GM21515 (cell line): ENCODE data around the gene NTSR2.

Experiments
- ATAC-seq: cut with Tn5 transposase; IDR thresholded peaks from one replicate; pipeline ENCODE4 v1.9.1; 2021; ENCODE audit not compliant: unreplicated experiment

NTSR2 gene

DNA sequence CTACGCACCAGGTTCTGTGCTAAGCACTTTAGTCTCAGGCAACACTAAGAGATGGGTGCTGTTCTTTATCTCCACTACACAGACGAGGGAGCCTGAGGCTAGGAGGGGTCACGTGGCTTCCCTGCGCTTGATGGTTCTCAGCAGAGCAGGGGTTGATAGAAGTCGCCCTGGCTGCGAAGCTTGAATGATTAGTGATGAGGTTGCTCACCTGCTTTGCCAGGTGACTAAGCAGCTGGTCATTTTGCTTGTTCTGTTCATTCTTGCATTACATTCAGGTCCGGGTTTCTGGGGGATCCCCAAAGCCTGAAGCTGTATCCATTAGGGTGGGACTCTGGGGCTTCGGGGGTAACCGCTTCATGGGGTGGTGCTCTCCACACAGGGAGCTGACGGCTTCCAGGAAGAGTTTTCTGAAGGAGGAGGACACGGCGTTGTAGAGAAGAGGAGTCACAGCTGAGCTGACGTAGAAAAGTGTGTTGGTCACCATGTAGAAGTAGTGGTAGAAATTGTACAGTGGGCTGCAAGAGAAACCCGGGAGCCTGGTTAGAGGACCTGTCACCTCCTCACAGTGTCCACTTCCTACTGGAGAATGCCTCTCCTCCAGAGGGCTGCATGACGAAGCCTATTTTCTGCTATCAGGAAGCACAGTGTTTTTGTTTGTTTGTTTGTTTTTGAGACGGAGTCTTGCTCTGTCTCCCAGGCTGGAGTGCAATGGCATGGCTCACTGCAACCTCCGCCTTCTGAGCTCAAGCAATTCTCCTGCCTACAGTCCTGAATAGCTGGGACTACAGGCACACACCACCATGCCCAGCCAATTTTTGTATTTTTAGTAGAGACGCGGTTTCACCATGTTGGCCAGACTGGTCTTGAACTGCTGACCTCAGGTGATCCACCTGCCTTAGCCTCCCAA lies 11.5 kb downstream of the NTSR2 start:
- ATAC-seq: no peak

DNA sequence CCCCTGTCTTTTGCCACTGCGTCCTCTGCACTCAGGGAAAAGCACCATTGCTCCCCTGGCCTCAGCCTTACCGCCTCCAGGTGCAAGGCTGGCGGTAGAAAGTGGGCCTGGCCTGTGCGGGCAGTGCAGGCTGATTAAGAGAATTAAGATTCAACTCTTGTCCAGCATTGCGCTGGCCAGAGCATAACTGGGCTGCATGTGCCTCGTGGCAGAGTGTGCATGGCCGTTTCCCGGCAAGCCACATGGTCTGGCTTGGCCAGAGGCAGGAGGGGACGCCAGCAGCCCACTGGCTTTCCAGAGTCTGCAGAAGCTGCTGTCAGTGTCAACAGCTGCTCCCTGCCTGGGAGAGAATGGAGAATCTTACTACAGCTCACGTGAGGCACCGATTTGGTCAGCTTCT lies 12.3 kb downstream of the NTSR2 start:
- no peak for ATAC-seq

DNA sequence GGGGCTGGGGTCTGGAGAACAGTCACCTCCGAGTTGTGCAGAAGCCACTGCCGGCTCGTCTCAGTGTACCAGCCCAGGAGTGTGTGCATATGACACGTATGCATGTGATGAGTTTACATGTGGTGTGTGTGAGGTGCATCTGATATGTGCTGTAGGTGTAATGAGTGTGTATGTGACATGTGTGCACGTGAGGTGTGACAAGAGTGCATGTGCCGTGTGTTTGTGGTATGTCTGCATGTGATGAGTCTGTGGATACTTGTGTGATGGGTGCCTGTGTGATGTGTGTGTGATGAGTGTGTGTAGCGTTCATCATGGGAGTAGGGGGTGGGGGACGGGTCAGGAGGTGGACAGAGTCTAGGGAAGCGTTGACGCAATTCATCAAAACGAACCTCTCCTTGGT lies 12.8 kb downstream of the NTSR2 start:
- no peak for ATAC-seq

DNA sequence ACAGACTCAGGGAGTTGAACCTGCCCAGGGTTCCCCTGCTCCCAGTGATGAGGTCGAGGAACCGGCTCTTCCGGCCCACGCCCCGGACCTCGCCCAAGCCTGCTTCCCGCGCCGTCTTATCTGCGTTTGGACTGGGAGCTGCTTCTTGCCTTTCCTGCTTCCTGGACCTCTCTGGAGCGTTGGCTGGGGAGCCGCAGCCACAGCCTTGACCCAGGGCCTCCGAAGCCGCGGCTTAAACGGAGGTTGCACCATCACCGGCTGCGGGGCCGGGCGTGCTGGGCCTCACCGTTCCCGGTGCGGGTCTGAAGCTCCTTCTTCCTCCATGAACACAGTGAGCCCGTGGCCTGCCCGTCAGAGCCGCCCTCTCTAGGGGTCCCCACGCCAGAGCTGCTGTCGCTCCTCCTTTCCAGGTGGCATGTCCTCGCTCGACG lies 13.3 kb downstream of the NTSR2 start:
- ATAC-seq: no peak

DNA sequence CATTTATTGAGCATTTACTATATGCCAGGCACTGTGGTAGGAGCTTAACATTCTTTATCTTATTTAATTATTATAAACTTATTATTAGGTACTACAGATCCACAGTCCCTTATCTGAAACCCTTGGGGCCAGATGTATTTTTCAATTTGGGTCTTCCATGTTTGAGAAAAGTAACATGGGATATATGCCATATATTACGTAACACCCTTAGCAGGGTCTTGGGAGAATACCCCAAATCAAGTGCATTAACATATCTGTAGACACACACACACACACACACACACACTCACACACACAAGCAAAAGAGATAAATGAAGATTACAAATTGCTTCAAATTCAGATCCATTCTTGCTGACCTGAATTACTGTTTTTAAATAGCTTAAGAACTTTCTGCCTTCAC lies 13.7 kb downstream of the NTSR2 start:
- ATAC-seq: no peak

DNA sequence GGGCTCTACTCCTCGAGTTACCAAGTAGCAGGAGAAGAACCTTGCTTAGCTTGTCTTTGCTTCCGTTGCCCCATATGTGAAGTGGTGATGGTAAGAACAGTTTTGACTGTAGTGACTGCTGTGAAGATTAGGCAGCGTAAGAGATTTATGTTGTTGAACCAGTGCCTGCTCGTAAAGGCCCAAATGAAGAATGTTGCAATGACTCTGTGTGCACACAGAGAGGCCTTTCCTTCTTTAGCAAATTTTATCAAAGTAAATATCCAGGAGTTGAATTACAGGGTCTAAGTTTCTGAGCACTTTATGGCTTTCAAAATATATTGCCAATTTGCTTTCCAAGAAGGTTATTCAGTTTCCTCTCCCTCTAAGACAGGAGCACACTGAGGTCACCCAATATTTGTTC lies 14.5 kb downstream of the NTSR2 start:
- ATAC-seq: no peak

DNA sequence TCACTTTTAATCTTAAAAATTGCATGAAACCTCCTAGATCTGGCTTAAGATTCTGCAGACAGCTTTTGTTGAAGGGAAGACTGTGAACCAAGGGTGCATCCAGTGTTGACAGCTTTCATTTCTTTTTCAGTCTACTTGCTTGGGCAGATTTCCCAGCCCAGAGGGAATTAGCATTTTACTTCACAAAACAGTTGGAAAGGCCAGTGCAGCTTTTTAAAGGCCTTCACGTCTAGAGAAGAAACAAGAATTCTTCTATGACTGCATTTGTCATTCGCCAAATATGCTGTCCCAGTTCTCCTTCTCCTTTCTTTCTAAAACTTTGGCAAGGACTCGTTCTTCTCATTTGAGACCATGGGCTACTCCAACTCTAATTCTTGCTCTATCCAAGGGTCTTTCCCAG lies 17.4 kb downstream of the NTSR2 start:
- ATAC-seq: no peak

DNA sequence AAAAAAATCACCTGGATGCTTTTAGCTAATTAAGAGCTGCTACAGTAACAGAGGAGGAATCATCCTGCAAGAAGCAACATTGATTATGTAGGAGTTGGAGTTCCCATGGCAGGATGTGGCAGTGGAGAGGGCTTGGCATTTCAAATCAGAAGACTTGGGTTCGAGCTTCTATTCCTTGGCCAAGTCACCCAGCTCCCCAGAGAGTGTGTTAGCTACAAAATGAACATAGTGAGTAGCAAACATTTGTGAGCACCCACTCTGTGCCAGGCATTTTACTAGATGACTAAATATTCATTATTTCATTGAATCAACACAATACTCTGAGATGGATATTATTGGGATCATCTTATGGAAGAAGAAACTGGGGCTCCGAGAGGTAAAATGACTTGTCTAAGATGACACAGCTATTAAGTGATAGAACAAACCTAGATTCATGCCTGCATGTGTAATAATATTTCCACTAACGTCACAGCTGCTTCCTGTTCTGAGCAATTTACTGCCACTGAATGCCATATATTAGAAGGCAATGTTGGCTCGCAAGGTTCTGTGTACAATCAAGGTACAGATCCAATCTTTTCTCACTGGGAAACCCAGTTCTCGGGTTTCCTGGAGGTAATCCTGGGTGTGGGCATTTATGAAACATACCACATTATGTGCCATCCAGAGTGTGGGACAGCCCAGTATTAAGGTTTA lies 18.0 kb downstream of the NTSR2 start:
- no peak for ATAC-seq

DNA sequence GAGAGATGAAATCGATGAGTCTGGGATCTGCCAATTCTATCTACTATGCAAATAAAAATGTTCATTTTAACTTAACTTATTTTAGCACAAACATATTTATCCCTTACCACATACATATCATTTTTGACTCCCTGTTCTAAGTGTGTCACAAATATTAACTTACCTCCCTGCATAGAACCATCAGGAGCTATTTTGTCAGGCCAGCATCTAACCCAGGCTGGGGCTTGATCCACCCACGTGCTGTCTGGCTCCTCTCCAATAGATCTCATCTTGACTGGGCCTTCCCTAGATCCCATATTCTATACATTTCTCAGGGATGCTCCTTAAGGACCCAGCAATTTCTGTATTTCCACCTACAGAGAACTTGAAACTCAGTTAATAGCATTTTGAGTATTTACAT lies 20.9 kb downstream of the NTSR2 start:
- no peak for ATAC-seq

DNA sequence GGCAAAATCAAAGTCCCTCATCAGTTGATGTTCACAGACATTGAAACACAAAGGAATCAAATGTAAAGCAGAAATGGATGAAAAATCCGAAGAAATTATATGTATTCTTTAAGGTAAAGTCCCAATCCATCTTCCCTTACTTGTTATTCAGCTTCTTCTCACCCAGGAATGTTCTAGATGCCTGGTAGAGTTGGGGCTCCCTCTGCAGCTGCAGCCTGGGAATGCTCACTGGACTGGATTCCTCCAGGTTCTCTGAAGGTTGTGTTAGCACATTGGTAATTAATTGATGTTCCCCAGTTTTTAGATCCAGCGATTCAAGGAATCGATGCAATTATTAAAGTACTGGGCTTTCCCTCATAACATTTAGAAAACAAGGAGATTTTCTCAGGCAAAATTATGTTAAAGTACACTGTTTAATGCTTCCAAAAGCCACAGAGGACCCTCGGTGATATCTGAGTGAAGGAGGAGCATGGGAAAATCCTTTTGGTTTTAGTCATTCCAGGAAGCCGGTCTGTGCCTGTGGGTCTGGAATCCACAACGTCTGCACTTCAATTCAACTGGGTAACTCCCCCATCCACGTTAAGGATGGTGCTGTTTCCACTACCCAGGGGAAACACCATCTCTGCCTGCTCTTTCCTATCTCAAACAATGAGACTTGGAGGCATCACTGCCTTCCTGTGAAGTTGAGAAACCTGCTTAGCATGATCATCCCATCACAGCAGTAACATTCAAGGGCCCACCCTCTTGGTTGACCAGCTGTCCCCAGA lies 22.0 kb downstream of the NTSR2 start:
- no peak for ATAC-seq

DNA sequence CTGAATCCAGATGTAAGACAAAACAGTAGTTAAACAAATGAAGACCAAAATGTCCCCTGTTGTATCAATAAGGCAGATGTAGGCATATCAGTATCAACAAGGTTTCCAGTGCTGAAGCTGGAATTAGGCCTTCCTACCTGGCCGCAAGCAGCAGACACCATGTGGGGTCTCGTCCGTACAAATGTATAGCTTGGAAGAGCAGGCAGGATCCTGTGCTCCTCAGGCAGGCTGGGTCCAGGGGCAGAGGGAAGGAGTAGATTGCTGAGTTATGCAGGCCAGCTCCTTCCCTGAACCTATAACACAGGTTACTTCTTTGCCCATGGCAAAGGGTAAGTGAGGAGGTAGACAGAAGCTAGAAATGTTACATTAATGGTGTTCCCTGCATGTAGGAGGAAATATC lies 23.5 kb downstream of the NTSR2 start:
- no peak for ATAC-seq

DNA sequence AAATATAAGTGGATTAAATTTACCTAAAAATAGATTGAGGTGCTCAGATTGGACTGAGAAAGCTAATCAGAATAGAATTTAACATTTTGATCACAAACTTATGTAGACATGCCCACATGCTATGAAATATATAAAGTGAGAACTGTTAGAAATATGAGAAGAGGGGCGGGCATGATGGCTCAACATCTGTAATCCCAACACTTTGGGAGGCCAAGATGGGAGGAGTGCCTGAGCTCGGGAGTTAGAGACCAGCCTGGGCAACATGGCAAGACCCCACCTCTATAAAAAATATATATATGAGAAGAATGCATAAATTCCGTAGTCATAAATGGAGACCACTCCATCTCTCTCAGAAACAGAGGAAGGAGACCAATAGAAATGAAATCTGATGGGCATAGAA lies 25.7 kb downstream of the NTSR2 start:
- no peak for ATAC-seq

DNA sequence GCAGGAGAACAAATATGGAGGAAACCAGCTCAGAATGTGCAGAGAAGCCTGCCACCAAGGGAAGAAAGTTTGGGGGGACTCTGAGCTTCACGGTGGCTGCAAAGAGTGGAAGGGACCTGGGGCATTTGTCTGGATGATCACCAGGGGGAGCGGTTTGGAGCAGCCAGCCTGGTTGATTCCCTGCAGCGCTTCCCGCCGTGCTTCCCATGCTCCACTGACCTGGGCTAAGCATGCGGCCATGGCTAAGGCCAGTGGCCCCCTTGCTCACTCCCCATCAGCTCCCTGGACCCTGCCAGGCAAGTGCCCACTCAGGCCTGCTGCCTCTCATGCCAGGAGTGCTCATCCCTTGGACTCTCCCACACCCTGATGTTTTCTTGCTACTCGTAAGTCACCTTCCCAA lies 27.0 kb downstream of the NTSR2 start:
- no peak for ATAC-seq

DNA sequence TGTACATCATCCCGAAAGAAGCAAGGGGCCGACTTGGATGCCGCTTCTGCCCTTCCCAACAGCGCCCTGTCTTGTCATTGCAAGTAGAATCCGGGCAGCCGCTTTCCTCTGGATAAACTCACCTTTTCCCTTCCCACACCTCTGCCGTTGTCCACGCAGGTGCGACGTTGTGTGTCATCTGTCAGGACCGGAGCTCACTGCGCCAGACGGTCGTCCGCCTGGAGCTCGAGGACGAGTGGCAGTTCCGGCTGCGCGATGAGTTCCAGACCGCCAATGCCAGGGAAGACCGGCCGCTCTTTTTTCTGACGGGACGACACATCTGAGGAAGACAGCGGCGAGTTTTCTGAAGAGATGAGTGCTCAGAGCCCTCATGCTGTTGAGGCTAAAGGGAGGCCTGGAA lies 29.9 kb downstream of the NTSR2 start:
- no peak for ATAC-seq

DNA sequence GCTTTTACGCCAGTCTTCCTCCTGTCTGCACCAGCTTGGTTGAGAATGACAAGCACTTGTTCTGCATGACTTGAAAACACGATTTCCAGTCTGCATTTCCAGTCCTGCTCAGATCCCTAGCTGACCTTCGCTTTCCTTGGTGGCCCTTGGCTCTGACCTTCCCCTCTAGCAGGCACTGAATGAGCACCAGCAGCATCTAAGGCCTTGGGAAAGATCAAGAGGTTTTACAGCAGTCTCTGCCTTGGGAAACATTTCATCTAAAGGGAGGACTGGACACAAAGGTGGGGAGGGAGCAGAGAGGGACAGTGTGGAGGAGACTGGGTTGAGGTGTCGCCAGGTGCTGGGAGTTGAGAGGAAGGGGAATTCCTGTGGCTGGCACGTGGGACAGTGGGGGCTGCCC lies 30.5 kb downstream of the NTSR2 start:
- no peak for ATAC-seq

DNA sequence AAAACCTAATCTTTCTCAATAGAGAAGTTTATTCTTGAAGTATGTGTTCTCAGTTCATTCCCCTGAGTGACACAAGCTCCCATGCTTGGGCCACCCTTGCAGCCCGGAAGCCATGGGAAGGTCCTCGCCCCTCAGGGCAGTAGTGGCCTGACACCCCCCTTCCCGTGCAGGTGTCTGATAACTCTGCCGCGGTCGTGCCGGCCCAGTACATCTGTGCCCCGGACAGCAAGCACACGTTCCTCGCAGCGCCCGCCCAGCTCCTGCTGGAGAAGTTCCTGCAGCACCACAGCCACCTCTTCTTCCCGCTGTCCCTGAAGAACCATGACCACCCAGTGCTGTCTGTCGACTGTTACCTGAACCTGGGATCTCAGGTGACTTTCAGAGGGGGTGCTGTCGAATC lies 32.4 kb downstream of the NTSR2 start:
- no peak for ATAC-seq

DNA sequence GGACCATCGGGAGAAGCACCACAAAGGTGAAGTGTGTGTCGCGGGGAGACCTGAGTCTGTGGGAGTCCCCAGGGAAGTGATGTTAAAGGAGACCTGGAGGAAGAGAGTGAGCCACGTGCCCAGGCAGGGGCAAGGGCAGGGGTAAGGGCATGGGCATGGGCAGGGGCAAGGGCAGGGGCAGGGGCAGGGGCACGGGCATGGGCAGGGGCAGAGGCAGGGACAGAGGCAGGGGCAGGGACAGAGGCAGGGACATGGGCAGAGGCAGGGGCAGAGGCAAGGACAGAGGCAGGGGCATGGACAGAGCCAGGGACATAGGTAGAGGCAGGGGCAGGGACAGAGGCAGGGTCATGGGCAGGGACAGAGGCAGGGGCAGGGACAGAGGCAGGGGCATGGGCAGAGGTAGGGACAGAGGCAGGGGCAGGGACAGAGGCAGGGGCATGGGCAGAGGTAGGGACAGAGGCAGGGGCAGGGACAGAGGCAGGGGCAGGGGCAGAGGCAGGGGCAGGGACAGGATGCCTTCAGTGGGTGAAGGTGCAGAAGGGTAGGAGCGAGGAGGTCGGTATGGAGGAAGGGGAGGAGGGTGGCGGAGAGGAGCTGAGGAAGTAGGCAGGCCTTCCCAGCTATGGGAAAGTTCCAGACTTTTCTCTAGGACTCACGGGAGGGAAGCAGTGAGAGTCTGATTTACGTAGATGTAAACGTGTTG lies 33.3 kb downstream of the NTSR2 start:
- ATAC-seq: no peak

DNA sequence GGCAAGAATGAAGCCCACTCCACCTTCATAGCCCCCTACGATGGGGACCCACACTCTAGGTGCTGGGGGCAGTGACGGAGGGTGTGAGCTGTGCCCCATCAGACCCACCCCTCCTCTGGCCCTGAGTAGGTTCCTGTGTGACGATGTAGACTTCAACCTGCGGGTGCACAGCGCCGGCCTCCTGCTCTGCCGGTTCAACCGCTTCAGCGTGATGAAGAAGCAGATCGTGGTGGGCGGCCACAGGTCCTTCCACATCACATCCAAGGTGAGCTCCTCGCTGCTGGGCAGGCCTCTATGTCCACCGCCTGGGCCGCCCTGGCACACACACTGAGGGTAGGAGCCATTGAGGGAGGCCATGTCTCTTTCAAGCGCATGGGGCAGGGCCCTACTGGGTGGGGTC lies 34.9 kb downstream of the NTSR2 start:
- no peak for ATAC-seq

DNA sequence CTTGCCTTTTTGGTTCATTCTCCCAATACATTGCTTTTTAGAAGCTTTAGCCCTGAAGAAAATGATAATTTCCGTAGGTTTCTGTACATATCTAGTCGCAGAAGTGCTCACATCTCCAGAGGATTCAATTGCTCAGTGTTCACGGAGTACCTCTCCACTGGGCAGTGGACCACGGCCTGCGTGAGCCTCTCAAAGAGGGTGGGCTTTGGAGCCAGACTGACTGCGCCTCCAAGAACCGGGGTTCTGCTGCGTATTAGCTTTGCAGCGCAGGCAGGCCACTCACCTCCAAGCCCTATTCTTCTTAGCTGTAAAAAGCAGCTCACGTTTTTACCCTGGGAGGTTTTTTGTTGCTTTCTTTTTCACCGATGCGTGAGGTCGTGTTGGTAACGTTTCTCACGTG lies 35.4 kb downstream of the NTSR2 start:
- no peak for ATAC-seq

DNA sequence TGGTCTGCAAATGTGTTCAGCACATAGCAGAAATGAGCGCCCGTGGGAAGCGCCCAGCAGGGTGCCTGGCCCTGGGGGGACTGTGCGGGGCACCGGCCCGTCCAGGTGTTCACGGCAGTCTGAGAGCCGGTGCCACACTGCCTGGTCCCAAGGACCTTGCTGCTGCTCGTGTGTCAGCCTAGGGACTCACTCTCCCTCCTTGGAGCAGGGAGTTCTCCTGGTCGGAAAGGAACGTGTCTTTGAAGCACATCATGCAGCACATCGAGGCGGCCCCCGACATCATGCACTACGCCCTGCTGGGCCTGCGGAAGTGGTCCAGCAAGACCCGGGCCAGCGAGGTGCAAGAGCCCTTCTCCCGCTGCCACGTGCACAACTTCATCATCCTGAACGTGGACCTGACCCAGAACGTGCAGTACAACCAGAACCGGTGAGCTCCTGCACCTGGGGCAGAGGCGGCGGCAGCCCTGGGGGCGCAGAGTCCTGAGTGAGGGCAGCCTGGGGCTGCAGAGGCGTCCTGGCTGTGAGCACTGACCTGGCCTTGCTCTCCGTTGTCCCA lies 36.0 kb downstream of the NTSR2 start:
- ATAC-seq: no peak

DNA sequence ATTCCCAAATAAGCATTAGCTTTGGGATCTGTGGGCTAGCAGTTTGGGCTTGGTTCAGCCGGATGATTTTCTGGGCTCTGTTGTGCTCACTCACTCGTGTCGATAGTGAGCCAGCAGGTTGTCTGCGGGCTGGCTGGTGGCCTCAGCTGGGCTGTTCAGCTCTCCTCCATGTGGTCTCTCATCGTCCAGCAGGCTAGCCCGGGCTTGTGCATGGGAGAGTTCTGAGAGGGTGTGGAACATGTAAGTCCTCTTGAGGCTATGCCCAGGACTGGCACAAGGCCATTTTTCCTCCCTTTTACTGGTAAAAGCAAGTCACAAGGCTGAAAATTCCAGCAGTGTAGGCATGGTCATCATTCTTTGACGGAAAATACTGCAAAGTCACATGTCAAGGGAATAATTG lies 38.5 kb downstream of the NTSR2 start:
- ATAC-seq: no peak
